ENCODE results near the gene SPTBN4. TPM values are rescaled to one million over a fixed set of nuclear protein-coding genes. Genes with fewer than 3 reads are reported as not detected.

Gene SPTBN4
- total RNA-seq, 3 donors from 2014 or later, result 1.3 to 1.6 (median 1.6) TPM

GRCh38 chr19:40592170-40592569 lies 125.4 kb downstream of the SPTBN4 start:
- no peak for DNase-seq (ENCODE audit: low spot score in 2 of 2)
- TF ChIP-seq POLR2A (IDR thresholded peaks at IDR 0.05) (no peak), POLR2AphosphoS5 (IDR thresholded peaks at IDR 0.05) (no peak)
- TF ChIP-seq, protein P1, sequence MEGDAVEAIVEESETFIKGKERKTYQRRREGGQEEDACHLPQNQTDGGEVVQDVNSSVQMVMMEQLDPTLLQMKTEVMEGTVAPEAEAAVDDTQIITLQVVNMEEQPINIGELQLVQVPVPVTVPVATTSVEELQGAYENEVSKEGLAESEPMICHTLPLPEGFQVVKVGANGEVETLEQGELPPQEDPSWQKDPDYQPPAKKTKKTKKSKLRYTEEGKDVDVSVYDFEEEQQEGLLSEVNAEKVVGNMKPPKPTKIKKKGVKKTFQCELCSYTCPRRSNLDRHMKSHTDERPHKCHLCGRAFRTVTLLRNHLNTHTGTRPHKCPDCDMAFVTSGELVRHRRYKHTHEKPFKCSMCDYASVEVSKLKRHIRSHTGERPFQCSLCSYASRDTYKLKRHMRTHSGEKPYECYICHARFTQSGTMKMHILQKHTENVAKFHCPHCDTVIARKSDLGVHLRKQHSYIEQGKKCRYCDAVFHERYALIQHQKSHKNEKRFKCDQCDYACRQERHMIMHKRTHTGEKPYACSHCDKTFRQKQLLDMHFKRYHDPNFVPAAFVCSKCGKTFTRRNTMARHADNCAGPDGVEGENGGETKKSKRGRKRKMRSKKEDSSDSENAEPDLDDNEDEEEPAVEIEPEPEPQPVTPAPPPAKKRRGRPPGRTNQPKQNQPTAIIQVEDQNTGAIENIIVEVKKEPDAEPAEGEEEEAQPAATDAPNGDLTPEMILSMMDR (IDR thresholded peaks at IDR 0.05), result no peak
- Histone ChIP-seq H3K36me3 (no peaks in the 10 kb centered on the region), H3K4me3 (no peak overlapping the region), H3K4me1 (peaks cover 0 to 3% of the 10 kb centered on the region in 2 donors), H3K27ac (no peak overlapping the region), H3K9me3 (no peaks in the 10 kb centered on the region), H3K27me3 (peaks cover 0 to 13% of the 10 kb centered on the region in 2 donors)
- intact Hi-C loops (cut with DNase I; ENCODE audit: low total_unique reads), result no loop called here

GRCh38 chr19:40594255-40594654 lies 127.5 kb downstream of the SPTBN4 start:
- Histone ChIP-seq H3K36me3 (no peaks in the 10 kb centered on the region), H3K9me3 (no peaks in the 10 kb centered on the region), H3K27me3 (peaks cover 0 to 26% of the 10 kb centered on the region in 2 donors), H3K4me1 (peaks cover 0 to 9% of the 10 kb centered on the region in 2 donors), H3K4me3 (no peak overlapping the region), H3K27ac (no peak overlapping the region)
- no peak for TF ChIP-seq POLR2AphosphoS5 (IDR thresholded peaks at IDR 0.05)
- no peak for TF ChIP-seq POLR2A (IDR thresholded peaks at IDR 0.05)
- TF ChIP-seq, protein P1 (IDR thresholded peaks at IDR 0.05), result no peak
- no peak for DNase-seq (ENCODE audit: low spot score in 2 of 2)
- intact Hi-C loops (cut with DNase I; ENCODE audit: low total_unique reads), result no loop called here

- TF ChIP-seq POLR2A (IDR thresholded peaks at IDR 0.05) (no peak), POLR2AphosphoS5 (IDR thresholded peaks at IDR 0.05) (no peak)
- TF ChIP-seq, protein P1 (IDR thresholded peaks at IDR 0.05), result no peak
- Histone ChIP-seq H3K36me3 (no peaks in the 10 kb centered on the region), H3K4me3 (no peak overlapping the region), H3K27ac (no peak overlapping the region), H3K4me1 (peaks cover 0 to 9% of the 10 kb centered on the region in 2 donors), H3K9me3 (no peaks in the 10 kb centered on the region), H3K27me3 (peaks cover 0 to 28% of the 10 kb centered on the region in 2 donors)
- no peak for DNase-seq (ENCODE audit: low spot score in 2 of 2)
- intact Hi-C loops (cut with DNase I; ENCODE audit: low total_unique reads), result no loop called here
Measured at GRCh38 chr19:40594657-40595091, 127.9 kb downstream of the SPTBN4 start.

GRCh38 chr19:40596608-40597328 lies 130.0 kb downstream of the SPTBN4 start:
- intact Hi-C loops (cut with DNase I; ENCODE audit: low total_unique reads), result no loop called here
- H3K9me3 ChIP-seq, result no peaks in the 10 kb centered on the region
- DNase-seq (ENCODE audit: low spot score in 2 of 2), result no peak

More at GRCh38 chr19:40596608-40597328, 130.0 kb downstream of the SPTBN4 start:
- Histone ChIP-seq H3K4me1 (peaks cover 1 to 9% of the 10 kb centered on the region in 2 donors), H3K36me3 (no peaks in the 10 kb centered on the region), H3K27me3 (peaks cover 0 to 28% of the 10 kb centered on the region in 2 donors), H3K4me3 (peak overlapping the region in 2 of 3 donors; percentile 25 to 54), H3K27ac (no peak overlapping the region)
- TF ChIP-seq POLR2AphosphoS5 (IDR thresholded peaks at IDR 0.05) (no peak), POLR2A (IDR thresholded peaks at IDR 0.05) (no peak)
- TF ChIP-seq, protein P1 (IDR thresholded peaks at IDR 0.05), result no peak
